Activated T-cell treated with anti-CD3 and anti-CD28 coated beads for 48 hours (primary cell): Measurements from ENCODE around the gene PRSS37.
"Not testable (repeated sequence)": the region's sequence is repeated elsewhere in the genome, so short reads cannot be mapped to it uniquely, and the experiment has no call there.

Experiments used
- DNase-seq: peaks from one replicate; pipeline ENCODE4 v3.0.0-alpha.2; 2020; ENCODE audit warnings: low read depth

The PRSS37 gene

GRCh38 chr7:141841385-141841784, at the start of gene PRSS37:
PRSS37 (minus strand) TSS chr7:141841485; CDS start chr7:141841049, 436 bp downstream.
- no peak for DNase-seq

GRCh38 chr7:141889321-141889720, 48.0 kb upstream of the PRSS37 start:
- DNase-seq: no peak

DNA sequence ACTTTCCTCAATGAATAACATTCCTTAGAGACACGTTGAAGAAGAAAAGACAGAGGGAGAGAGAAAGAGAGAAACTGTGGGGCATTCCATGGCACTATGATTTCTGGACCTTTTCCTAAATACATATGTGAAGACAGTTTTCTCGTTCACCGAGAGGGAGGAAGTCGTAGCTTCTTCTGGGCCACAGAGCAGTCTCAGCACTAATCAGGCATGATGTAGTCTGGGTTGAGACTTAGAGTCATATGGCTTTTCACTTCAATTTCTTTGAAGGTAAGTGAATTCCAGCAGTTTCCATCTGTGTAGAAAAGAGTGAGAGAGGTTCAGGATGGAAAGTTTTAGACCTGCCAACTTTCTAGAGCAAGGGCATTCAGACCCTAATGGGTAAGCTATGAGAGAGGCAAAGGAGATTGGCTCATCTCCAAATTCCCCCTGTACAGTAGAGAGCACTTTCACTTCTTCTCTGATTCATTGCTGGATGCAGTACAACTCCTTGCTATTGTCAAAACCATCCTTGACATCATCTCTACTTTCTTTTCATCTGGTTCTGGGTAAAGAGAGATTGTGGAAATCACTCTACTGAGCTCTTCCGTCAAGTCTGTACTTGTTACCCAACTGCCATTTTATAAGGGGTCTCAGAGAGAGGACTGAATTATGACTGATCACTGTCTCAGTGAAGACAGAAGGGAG, 43.4 kb upstream of the PRSS37 start:
- DNase-seq: no peak

GRCh38 chr7:141880960-141881359, 39.7 kb upstream of the PRSS37 start:
- DNase-seq: no peak

DNA sequence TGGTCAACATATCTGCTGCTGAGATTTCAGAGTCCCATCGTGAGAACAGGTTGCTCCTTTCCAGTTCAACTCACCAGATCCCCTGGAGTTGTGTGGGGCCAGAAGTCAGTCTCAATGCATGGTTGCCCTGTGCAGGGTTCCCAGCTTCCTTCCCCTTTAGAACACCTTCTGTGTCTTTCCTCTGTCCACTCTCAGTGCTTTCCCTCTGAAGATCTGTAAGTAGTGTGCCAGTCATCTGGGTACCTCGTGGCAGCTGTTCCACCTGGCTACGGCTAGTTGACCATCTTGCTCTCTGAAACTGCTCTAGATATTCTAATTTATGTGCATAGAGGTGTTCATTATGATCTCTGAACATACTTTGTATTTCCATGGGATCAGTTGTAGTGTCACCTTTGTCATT, 36.1 kb upstream of the PRSS37 start:
- DNase-seq: no peak

- DNase-seq: no peak
Observed at GRCh38 chr7:141876371-141876770, 35.1 kb upstream of the PRSS37 start.

DNA sequence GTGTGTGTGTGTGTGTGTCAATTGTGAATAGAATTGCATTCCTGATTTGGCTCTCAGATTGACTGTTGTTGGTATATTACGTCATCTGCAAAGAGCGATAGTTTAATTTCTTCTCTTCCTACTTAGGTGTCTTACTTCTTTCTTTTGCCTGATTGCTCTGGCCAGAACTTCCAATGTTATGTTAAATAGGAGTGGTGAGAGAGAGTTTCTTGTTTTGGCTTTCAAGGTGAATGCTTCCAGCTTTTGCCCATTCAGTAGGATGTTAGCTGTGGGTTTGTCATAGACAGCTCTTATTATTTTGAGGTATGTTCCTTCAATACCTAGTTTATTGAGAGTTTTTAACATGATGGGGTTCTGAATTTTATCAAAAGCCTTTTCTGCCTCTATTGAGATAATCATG, 34.2 kb upstream of the PRSS37 start:
- no peak for DNase-seq

- no peak for DNase-seq
Observed at GRCh38 chr7:141874787-141875186, 33.5 kb upstream of the PRSS37 start.

- DNase-seq: no peak
Observed at GRCh38 chr7:141872931-141873330, 31.6 kb upstream of the PRSS37 start.

DNA sequence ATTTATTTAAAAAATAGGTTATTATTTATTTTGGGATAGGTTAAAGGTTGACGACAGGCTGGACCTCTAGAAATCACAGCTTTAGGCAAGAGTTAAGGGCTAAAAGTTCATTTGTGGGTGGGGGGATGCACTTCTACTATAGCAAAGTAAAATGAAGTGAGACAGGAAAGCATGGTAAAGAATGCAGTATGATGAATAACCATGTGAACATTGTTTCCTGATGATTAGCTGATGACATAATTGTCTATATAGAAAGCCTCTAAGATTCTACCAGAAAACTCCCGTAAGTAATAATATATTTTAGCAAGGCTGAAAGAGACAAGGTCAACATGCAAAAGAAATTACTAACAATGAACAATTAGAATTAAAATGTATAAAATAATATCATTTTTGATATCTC, 25.7 kb upstream of the PRSS37 start:
- no peak for DNase-seq

DNA sequence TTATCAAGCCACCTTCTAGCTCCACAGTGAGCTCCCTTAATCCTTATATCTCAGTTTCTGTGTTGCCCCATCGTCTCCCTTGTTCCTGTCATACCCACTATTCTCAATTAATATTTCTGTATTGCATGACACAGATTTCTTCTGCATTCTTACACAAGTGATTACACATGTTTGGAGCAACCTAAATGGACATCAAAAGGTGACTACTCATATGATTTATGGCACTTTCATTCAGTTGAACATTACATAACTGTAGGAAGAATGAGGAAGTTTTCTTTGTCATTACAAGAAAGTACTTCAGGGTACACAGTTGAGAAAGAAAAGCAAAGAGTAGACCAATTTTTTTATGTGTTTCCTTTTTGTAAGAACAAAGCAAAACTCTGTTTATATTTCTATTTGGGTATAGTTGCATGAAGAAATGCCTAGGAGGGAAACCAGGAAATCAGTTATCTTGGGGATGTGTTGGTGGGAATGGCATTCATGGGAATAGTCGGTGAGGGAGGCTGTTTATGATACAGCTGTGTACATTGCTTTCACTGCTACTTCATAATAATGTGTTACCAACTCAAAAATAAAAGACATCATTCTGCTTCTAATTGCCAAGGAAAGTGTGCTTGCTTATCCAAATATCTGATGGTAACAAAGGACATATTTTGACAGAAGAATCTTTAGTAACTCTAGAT, 23.6 kb upstream of the PRSS37 start:
- no peak for DNase-seq

DNA sequence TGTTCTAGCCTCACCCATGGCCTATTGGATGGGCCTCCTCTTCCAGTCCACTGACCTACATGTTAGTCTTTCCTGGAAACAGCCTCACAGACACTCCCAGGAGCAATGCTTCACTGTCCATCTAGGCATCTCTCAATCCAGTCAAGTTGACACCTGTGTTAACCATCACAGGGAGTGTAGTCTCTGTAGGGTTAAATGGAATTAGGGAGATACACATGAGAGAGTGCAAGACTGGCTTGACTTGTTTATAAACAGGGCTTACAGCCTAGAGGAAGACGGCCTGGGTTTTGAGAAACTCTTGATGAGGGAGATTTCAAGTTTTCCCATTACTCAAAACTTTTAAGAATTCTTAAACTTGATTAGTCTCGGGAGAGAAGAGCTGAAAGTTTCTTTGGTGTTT, 18.9 kb upstream of the PRSS37 start:
- no peak for DNase-seq

GRCh38 chr7:141847996-141848395, 6.7 kb upstream of the PRSS37 start:
- no peak for DNase-seq

GRCh38 chr7:141844256-141844655, 3.0 kb upstream of the PRSS37 start:
- DNase-seq: no peak

GRCh38 chr7:141842904-141843303, 1.6 kb upstream of the PRSS37 start:
- no peak for DNase-seq

- DNase-seq: no peak
Observed at GRCh38 chr7:141840708-141841107, 577 bp downstream of the PRSS37 start.

GRCh38 chr7:141839256-141839655, 2.0 kb downstream of the PRSS37 start:
- DNase-seq: no peak

GRCh38 chr7:141838581-141838980, 2.7 kb downstream of the PRSS37 start:
- no peak for DNase-seq

DNA sequence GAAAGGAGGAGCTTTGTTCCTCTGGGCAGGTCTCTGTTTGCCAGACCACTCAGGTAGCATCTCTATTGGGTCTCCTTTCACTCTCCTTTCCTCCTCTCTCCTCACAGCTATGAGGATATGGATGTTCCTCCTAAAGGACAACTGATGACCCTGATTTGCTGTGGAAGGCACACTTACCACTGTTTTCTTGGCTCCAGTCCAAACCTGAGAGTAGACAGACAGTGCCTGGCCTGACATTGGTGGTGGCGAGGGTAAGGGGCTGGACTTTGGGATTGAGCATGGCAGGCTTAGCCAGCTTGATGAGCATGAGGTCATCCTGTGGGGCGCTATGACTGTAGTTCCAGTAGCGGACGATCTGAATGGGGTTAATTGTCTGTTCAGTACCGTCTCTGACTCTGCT, 3.6 kb downstream of the PRSS37 start:
- DNase-seq: no peak

- DNase-seq: not testable (repeated sequence)
Observed at GRCh38 chr7:141822432-141822831, 18.9 kb downstream of the PRSS37 start.

DNA sequence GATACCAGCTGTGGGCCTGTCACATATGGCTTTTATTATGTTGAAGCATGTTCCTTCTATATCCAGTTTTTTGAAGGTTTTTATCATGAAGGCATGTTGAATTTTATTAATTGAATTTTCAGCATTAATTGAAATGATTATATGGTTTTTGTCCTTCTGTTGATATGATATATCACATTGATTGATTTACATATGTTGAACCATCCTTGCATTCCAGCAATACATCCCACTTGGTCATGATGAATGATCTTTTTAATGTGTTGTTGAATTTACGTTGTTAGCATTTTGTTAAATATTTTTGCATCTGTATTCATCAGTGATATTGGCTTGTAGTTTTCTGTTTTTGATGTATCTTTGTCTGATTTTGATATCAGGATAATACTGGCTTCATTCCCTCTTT, 21.2 kb downstream of the PRSS37 start:
- no peak for DNase-seq

GRCh38 chr7:141792526-141792925, 48.8 kb downstream of the PRSS37 start:
- no peak for DNase-seq

GRCh38 chr7:141789917-141790316, 51.4 kb downstream of the PRSS37 start, which contains the start of gene TAS2R5:
TAS2R5 (plus strand) TSS chr7:141790217; CDS start chr7:141790362, 145 bp downstream.
- DNase-seq: no peak

DNA sequence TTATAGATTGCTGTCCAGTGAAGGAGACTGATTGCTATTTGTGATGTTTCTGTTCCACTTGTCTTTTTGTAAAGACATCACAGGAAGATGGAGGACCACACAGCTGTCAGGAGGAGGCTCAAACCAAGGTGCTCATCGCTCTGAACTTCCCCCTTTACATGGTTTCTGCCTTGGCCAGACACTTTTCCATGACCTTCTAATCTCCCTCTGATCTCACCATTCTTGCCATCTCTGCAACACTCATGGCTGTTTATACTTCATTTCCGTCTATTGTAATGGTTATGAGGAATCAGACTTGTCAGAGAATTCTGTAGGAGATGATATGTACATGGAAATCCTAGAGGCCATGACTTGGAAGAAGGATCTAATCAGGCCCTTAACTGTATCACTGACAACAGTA, 53.0 kb downstream of the PRSS37 start:
- DNase-seq: no peak
